Hematopoietic multipotent progenitor cell treated with erythropoietin and hydrocortisone succinate and interleukin-3 and kit ligand, for 6 days (in vitro differentiated cells): Measurements from ENCODE around the gene CDK19.
A peak's percentile ranks its signal among the peaks of the same experiment; 100 is the strongest.

ENCODE experiments used
- DNase-seq: peaks from one replicate; pipeline ENCODE4 v3.0.0-alpha.2; 2015

Gene CDK19

DNA sequence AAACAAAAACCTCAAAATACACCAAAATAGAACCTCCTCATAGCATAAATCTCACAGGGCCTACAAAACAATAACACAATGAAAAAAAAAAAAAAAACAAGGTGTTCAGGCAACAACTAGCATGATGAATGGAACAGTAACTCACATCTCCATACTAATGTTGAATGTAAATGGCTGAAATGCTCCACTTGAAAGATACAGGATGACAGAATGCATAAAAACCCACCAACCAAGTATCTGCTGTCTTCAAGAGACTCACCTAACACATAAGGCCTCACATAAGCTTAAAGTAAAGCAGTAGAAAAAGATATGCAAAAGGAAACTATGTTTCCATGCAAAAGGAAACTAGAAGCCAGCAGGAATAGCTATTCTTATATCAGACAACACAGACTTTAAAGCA lies 121.3 kb downstream of the CDK19 start:
- DNase-seq = no peak

DNA sequence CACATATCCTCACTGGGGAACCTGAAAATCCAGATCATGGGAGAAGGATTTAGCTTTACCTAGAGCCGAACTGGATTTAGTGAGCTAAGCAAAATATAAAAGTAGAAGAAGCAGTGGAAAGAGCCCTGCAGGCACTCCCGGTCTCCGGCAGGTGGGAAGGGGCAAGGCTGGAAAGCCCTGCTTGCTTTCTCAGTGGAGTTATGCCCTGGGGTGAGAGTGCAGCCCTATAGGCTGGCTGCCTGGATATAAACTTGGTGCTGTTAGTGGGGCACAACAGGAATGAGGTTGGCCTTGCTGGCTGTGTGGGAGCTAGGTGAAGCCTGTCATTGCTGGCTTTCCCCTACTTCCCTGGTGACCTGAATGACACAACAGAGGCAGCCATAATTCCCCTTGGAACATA lies 122.0 kb downstream of the CDK19 start:
- DNase-seq = no peak

DNA sequence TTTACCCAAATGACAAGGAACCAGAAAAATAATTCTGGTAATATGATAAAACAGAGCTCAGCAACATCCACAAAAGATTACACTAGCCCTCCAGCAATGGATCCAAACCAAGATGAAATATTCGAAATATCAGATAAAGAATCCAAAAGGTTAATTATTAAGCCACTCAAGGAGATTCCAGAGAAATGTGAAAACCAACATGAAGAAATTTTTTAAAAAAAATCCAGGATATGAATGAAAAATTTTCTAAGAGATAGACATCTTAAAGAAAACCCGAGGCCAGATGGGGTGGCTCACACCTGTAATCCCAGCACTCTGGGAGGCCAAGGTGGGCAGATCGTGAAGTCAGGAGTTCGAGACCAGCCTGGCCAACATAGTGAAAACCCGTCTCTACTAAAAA lies 124.4 kb downstream of the CDK19 start:
- no peak for DNase-seq

DNA sequence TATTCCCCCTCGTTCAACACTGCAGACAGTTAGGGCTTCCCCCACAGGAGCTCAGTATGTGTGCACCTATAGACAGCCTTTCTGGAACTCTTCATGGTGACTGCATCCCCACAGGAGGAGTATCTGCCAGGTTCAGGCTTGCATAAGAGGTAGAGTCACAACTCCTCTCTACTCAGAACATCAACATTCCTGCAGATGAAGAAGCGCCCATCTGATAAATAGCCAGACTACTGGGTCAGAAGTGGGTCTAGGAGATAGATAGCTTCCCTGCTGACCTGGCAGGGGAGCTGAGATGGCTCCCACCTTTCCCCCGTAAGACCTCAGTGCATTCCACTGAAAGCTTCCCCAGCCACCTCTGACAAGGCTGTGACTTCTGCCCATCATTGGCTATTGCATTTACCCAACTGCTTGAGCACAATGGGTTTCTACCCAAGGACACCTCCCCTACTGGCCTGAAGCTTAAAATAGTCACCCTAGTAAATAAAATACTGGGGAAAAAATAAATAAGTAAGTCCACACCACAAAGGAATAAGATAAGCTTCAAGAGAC lies 125.1 kb downstream of the CDK19 start:
- no peak for DNase-seq

DNA sequence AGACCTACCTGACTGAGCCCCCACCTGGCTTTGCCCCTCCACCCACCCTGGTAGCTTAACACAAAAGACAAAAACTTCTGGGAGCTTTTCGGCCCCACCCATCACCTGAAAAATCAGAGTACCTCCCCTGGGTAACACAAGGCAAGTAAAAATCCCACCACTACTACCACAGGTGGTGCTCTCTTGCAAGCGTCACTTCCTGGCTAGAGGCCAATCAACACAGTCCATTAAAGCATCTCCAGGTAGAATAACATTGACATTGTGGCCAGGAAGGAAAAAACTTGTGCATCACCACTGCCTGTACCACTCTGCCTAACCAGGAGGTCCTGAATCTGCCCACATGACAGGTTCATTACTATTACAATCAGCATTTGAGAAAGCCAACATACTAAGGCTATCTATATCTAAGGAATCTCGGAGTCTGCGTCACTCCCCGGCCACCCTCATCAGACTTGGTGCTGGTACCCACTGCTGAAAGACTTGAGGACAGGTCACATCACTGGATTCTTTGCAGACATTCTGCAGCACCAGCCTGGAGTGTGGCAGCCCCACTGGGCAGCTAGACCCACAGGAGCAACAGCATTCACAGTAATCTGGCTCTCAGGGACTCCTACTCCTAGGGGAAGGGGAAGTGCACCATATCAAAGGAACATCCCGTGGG lies 125.9 kb downstream of the CDK19 start:
- no peak for DNase-seq

DNA sequence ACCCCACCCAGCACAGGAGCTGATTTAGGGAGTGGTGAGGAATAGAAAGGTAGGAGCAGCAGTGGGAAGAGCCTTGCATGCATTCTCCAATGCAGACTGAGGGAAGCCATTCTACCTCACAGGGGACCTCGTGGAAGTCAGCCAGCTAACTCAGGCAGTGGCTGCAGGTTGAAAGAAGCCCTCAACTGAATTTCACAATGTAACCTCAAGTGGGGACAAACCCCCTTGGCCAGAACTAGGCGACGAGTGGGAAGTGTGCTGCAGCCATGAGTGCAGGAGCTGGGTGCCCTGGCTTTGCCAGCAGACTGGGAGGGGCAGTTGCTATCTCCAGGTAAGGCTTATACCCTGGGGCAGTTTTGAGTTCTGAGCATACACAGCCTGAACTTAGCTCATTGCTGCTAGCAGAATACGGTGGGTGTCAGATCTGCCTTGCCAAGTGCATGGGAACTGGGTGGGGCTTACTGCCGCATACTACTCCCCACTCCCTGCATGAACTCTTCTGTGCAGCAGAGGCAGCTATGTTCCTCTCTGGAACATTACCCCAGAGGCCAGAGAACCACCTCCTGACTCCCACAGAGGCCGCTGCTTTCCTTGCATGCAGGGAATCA lies 126.5 kb downstream of the CDK19 start:
- peak; percentile 64 for DNase-seq

DNA sequence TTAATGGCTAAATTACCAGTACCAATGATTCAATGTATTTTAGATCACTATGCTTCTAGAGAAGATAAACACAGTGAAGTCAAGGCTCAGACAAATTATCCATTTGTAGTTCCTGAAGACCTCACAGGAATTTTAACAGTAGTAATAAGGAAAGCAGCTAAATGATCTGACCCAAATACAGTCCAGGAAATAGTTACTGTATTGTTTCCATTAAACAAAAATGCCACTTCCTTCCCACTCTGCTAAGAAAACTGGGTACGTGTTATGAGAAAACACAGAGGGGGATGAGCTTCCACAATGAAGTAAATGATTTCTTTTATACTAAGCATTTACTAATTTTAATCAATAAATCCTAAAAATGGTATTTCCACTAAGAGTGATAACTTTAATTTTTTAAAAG lies 127.9 kb downstream of the CDK19 start:
- DNase-seq = no peak

DNA sequence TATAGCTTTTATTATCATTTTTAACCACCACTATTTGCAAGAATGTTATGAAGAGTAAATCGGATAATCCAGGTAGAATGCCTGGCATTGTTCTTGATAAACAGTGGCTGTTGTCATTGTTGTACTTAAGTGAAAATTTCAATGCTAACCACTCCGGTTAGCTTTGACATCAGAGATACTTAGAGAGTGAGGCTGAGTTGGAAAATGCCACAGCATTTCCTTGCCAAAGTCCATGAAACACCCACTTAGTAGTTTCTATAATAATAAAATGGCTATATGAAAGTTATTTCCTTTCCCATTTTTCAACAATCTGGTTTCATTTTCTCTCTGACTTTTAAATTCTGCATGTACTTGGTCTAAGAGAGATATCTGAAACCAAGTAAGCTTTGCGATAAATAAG lies 132.0 kb downstream of the CDK19 start:
- DNase-seq = no peak

DNA sequence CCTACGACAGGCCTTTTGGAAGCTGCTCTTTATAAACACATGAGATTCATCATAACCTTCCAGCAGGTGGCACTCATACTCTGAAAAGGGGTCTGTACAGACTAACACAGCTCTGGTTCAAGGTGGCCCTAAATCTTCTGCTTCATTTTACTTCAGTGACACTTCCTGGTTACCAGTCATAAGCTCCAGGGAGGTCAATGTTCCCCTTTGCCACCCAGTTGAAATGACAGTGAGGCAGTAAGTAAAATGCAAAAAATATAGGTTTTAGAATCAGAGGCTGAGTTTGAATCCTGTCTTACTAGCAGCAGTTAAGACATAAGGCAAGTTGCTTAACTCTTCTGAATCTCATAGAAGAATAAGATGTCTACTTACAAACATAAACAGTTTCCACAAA lies 132.8 kb downstream of the CDK19 start:
- peak; percentile 97 for DNase-seq

DNA sequence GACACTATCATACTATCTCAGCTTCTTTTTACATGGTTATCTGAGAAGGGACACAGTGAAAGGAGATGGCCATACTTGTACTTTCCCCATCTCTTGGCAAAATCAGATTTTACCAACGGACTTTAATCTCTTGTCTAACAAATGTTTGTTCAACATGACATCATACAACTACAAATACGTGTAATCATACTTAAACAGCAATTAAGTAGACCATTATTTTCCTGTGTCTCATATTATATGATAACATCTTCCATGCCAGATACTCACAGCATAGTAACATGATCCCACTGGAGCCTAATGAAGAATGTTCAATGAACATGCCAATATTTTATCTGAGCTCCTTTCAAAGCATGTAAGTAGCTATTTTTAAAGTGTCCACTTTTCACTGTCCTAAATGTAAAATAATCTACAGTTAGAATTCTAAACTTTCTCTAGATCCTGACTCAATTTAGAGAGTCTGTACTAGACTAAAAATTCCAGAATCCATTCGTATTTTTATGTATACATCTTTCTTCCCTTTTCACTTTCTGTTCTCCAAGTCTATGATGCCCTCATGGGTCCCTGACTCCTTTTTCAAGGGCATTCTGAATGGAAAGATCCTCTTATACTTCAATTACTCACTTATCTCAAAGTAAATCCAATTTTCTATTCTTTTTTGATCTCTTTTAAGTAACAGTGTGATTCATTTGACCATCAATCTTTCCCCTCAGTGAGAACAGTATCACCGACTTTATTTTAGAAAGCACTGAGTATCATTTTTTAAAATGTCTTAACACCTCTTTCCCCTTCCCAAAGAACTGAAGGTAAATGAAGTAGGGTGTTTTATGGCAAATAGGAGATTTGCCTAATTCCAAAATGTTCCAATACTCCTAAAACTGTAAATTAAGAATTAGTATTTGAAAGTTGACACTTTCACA lies 133.5 kb downstream of the CDK19 start:
- peak; percentile 53 for DNase-seq

DNA sequence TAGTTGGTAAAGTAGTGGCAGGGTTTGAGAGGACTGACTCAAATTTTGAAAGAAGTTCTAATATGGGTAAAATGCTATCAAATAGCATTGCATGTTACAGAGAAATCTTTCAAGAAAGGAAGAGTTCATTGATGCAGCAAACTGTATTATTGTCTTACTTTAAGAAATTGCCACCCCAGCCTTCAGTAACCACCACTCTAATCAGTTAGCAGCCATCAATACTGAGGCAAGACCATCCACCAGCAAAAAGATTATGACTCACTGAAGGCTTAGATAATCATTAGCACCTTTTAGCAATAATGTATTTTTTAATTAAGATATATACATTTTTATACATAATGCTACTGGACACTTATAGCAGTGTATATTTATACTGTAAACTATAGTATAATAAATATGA lies 138.9 kb downstream of the CDK19 start:
- DNase-seq = peak; percentile 59

DNA sequence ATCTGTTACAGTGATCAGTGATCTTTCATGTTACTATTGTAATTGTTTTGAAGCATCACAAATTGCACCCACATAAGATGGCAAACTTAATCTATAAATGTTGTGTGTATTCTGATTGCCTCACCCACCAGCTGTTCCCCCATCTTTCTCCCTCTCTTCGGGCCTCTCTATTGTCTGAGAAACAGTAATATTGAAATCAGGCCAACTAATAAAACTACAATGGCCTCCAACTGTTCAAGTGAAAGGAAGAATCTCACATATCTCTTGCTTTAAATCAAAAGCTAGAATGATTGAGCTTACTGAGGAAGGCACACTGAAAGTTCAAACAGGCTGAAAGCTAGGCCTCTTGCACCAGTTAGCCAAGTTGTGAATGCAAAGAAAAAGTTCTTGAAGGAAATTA lies 141.2 kb downstream of the CDK19 start:
- DNase-seq = no peak

DNA sequence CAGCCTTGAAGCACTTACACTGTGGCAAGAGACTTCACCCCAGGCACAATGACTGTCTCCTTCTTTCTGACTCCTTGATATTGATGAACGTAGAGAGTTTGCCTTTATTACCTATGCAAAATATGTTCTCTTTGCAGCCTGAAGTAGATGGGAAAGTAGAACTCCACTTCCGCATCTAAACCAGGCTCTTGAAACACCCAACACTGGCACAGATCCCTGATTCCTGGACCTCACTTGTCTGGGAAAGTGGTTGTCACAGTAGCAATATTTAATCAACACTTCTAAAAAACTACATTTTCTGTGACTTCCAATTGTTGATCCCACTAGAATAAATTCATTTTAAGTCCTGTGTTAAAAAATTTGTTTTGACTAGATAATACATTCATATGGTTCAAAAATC lies 143.1 kb downstream of the CDK19 start:
- DNase-seq = no peak

DNA sequence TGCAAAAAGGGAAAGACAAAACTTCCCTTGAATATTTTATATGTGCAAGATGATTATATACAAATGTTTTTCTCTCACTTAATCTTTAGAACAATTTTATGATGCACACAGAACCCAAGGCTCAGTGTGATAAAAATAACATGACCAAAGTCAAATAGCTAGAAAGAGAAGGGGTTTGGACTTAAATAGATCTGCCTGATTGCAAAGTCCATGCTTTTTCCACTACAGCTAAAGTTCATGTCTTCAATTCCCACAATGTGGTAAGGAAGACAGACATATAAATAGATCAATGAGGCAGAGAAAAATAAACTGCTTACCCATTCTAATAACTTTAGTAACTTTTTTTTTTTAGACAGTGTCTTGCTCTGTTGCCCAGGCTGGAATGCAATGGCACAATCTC lies 143.8 kb downstream of the CDK19 start:
- DNase-seq = no peak

DNA sequence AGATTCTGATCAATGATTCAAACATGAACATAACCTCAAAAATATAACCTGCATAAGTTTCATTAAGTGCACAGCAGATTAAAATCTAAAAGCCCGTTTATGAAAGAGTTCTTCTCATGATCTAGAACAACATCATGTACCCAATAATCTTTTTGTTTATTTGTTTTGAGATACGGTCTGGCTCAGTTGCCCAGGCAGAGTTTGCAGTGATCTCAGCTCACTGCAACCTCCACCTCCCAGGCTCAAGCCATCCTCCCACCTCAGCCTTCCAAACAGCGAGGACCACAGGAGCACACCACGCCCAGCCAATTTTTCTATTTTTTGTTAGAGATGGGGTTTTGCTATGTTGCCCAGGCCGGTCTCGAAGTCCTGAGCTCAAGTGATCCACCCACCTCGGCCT lies 149.7 kb downstream of the CDK19 start:
- DNase-seq = no peak

DNA sequence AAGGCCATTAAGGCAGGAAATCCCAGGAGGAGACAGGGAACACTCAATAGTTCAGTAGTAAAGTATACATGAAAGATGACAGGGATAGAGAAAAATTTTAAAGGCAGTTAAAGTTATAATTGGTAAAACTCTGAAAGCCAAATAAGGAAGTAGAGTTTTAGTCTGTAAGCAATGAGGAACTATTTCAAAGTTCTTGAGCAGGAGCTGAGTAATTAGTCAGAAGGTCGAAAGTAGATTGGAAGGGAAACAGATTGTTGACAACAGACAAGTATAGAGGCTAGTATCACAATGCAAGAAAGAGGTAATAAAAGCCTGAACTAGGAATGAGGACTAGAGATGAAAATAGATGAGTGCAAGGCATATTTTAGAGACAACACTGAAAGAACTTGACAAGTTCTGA lies 150.3 kb downstream of the CDK19 start:
- peak; percentile 54 for DNase-seq

DNA sequence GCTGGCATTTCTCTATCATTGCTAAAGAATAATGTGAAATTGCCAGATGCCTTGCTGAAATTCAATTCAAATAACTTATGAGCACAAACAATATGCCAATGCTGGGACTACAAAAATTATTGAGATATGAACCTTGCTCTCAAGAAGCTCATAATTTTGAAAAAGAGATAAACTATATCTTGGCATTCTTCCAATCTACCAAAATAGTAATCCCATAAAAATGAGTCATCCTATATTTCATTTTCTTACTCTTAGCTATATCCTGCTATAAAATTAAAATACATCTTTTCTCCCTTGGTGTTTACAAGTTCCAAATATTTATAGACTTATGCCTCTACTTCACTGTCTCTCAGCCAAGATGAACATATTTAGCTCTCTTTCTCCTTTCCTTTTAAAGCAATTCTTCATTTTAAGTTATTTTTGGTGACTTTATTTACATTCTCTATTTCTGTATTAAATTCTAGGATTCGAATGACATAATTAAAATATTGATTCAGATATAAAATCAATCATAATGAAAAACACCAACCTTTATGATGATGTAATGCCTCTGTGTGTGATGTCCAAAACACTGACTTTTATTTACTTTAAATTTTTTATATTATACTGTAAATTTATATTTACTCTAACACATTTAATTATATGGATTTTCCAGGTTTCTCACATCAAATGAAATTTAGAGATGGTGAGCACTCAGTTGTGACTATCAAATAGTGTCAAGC lies 152.6 kb downstream of the CDK19 start:
- peak; percentile 55 for DNase-seq

DNA sequence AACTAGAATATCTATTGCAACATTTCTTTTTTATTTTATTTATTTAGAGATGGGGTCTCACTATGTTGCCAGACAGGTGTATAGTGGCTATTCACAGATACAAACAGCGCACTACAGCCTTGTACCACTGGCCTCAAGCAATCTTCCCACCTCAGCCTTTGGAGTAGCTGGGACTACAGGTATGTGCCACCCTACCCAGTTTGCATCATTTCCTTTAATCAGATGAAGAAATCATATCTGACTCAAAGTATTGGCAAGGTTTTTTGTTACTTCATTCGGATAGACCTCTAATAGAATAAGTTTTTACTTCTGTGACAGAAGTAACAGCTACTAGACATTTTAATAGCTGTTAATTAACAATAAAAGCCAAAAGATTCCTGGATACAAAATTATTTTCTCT lies 153.9 kb downstream of the CDK19 start:
- no peak for DNase-seq

DNA sequence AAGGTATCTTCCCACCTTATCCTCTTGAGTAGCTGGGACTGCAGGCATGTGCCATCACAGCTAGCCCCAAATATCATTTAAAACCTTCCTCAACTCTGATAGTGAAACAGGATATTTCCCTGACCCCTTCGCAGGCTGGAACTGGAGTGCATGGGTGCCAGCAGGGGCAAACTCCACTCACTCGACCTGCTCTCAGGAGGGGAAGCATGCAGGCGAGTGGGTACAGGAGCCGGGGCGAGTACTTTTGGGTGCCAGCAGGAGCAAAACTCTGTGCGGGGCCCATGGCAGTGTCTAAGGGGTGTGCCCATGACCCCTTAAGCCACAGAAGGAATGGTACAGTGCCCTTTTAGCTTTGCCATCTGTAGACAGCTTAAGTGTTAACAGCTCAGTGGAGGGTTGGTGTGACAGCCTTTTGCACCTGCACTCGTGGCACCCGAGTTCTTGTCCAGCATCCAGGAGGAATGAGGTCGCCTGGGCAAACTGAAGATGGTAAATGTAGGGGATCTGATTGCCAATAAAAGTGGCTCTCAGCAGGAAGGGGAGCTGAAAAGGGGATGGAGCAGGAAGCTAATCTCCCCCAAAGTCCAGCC lies 155.1 kb downstream of the CDK19 start:
- DNase-seq = no peak

DNA sequence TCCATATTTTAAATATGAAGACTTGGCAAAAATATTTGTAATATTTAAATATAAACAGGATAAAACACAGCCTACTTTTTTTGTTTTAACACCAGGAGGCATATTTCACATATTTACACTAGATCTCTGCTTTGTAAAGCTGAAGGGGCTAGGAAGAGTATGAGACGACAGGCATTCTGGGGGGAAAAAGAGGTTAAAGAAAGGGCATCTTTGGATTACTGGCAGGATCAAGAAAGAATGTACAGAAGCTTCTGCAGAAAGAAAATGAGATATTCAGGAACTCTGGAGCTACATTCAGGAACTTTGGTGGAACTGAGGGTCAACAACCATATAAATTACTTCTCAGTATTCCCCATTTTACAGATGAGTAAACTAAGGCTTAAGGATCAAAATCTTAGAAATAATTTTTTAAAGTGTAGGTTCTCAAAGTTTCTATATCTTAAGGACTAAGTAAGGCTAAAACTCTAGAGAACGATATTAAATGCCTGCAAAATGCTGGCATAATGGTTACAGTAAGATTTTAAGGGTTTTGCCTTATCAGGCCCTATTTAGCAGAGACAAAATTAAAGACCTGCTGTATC lies 156.5 kb downstream of the CDK19 start:
- DNase-seq = no peak

DNA sequence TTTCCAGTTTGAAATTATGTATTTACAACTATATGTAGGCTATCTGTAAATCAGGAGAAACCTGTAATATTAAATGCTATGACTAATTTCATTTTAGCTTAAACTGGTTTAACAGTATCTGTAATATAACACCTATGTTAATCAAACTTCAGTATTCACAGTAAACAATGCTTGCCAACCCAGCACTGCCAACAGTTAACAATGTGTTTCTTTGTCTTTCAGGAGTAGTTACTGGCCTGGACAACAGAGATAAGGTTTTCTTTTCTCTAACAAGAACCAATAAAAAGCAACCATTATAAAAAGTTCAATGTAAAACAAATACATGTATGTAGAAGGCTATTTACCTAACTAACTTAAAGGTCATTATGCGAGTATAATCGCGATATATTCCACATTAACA lies 158.8 kb downstream of the CDK19 start:
- peak; percentile 74 for DNase-seq

DNA sequence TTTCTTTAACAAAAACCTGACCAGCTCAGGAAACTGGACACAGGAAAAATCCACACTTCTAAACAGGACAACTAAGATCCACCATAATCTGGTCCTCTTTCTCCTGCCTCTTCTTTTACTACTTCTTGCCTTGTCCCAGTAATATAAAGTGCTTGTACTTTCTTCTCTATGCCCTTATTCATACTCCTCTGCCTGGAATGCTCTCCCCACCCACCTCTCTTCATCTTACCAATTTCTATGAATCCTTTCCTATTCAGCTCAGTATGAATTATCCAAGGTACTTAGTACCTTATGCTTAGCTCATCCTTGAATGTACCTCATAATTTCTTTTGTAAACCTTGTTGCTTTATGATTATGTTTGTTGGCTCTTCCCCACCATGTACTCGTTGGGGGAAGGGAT lies 159.4 kb downstream of the CDK19 start:
- DNase-seq = no peak
